A673 (cell line): ENCODE measurements around the gene SF3B3.

Source experiments
- EZH2 ChIP-seq: fragments of 200-600 bp; sonication (generic); IDR thresholded peaks from 2 replicates; pipeline ENCODE4 v1.6.1; 2017; ENCODE audit warnings: borderline replicate concordance, low read depth, mild to moderate bottlenecking, mixed read lengths, antibody characterized with exemption, low read length; ENCODE audit not compliant: poor library complexity, severe bottlenecking
- TF ChIP-seq, protein P1 (sequence below): fragments of 300-800, 200-600 bp; sonication (generic); conservative IDR thresholded peaks from 2 replicates; pipeline ENCODE4 v1.5.1; 2017; ENCODE audit warnings: low read depth, mild to moderate bottlenecking, antibody characterized with exemption, low read length, moderate library complexity, mixed read lengths

DNA sequence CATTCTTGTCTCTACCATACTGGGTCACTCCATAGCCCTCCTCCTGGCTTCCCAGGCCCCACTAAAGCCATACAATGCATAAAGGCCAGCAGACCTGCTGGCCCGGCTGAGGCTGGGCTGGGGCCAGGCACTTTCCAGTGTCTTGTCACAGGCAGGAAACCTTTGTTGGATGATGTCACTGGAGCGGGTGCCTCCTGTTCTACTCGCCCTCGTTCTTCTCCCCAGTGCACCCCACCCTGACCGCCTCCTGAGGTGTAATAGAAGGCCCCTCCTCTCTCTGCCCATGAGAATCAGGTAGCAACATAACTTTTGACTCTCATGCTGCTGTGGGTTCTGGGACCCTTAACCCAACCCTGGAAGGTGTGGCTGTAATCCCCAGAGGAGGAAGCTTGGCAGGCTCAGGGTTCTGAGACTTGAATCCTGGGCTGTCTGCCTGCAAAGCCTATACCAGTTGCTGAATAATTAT, 68.5 kb downstream of the SF3B3 start:
- TF ChIP-seq, protein P1, sequence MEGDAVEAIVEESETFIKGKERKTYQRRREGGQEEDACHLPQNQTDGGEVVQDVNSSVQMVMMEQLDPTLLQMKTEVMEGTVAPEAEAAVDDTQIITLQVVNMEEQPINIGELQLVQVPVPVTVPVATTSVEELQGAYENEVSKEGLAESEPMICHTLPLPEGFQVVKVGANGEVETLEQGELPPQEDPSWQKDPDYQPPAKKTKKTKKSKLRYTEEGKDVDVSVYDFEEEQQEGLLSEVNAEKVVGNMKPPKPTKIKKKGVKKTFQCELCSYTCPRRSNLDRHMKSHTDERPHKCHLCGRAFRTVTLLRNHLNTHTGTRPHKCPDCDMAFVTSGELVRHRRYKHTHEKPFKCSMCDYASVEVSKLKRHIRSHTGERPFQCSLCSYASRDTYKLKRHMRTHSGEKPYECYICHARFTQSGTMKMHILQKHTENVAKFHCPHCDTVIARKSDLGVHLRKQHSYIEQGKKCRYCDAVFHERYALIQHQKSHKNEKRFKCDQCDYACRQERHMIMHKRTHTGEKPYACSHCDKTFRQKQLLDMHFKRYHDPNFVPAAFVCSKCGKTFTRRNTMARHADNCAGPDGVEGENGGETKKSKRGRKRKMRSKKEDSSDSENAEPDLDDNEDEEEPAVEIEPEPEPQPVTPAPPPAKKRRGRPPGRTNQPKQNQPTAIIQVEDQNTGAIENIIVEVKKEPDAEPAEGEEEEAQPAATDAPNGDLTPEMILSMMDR = no peak
- TF ChIP-seq EZH2 = no peak
